Measurements from ENCODE around the gene PRR22.

The PRR22 gene

DNA sequence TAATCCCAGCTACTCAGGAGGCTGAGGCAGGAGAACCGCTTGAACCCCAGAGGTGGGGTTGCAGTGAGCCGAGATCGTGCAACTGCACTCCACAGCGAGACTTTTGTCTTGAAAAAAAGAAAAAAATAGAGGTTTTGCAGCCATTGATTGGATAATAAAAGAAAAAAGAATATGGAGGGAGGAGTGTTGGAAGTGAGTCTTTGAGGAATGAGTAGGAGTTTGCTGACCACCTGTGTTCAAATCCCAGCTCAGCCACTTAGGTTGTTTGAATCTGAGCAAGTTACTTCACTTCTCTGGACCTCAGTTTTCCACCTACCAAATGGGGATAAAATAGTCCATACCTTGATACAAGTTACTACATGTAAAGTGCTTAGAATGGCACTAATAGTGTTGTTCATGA, 26.6 kb upstream of the PRR22 start:
- no peak for DNase-seq

DNA sequence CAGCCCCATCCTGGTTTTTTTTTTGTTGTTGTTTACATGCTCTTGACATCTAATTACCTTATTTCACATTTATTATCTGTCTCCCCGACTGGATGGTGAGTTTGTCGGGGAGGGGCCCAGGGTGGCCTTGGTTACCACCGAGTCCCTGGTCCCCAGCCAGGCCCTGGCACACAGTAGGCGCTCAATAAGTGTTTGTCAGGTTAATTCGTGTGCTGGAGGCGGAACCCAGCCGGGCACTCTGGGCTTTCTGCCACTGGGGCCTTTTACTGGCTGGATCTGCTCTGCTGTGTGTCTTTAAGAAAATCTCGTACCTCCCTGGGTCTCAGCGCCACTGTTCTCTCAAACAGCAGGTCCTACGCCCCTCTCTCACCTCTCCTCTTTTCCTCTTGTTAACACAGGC, 24.9 kb upstream of the PRR22 start:
- no peak for DNase-seq

DNA sequence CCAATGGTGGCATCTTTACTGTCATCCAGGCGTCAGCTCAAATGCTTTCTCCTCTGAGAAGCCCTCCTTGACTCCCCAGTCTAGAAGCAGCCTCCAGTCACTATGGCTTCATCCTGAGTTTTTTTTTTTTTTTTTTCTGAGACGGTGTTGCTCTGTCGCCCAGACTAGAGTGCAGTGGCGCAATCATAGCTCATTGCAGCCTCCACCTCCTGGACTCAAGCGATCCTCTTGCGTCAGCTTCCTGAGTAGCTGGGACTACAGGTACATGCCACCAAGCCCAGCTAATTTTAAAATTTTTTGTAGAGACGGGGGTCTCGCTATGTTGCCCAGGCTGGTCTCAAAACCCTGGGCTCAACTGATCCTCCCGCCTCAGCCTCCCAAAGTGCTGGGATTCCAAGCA, 24.5 kb upstream of the PRR22 start:
- DNase-seq, result no peak

DNA sequence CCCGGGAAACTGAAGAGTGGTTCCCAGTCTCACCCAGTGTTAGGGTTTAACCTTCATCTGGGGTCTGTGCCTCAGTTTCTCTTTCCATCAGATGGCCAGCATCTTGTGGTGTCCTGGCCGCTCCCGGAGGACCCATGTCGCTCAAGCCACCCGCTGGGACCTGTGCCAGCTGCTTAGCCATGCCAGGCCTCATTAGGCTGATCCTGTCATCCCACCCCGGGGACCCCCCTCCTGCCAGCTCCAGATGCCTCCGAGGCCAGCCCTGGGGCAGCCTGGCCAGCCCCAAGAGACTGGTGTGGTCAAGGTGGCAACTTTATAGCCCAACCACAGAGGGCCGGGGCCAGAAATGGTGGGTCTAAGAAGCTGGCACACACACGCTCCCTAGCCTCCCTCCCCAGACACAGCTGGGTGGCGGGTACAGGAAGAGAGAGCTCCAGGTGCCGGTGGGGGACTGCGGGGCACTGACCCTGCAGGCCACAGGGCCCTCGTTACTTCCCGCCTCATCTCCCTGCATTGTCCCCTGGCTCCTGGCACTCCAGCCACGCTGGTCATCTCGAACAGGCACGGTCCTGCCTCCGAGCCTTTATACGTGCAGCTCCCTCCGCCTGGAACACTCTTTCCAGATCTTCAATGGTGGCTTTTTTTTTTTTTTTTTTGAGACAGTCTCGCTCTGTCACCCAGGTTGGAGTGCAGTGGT, 23.7 kb upstream of the PRR22 start:
- DNase-seq, result no peak

DNA sequence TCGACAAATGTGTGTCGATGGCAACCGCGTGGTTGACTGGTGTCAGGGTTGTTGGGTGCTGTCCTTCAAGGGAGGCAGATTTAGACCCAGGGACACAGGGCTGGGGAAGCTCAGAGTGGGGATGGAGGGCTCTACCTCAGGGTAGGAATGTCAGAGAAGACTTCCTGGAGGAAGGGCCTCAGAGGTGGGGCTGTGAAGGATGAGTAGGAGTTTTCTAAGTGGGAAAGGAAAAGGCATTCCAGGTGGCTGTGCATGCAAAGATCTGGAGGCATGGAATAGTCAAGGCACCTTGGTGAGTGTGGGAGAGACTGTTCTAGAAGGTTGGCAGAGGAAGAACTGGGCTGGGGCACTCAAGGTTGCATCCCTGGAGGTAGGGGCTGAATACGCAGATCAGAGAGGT, 22.4 kb upstream of the PRR22 start:
- DNase-seq, result no peak

DNA sequence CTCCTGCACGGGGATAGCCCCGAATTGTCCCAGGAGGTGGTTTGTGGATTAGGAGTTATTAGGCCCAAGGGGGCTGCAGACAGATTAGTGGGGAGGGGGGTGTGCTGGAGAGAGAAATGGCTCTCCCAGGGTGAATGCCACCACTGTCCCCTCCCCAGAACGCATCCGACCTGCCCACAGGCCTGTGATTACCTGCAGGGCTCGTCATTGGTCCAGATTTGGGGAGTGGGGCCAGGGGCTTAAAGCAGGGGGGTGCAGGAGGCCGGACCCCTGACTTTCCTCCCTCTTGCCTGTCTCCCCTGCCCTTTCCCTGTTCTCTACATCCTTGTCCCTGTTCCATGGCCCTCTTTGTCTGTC, 21.6 kb upstream of the PRR22 start:
- no peak for DNase-seq

DNA sequence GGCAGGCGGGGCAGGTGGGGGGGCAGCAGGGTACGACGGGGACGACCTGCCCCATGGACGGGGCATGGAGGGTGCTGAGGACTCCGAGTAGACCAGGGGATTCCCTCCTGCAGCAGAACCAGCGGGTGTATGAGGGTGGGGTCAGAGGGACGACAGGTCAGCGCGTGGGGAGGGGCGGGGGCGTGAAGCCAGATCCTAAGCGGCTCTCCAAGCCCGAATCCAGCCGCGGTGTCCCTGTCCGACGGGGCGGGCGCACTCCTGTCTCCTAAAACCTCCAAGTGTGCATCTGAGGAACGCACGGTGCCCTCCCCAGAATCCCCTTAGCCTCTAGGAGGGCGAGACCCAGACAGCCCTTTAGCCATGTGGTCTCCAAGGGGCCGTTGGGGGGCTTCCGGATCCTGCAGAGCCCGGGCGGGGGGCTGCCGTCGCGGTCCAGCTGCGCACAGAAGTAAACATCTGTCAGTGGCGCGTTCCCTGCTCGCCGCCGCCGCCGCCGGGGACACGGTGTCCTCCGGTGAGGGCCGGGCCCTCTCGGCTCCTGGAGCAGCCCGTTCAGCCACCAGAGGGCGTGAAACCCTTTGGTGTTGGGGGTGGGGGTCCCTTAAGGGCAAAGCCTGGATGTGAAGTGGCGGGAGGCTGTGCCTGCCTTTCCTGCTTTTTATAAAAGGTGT, 21.1 kb upstream of the PRR22 start:
- peak; percentile 34 for DNase-seq

DNA sequence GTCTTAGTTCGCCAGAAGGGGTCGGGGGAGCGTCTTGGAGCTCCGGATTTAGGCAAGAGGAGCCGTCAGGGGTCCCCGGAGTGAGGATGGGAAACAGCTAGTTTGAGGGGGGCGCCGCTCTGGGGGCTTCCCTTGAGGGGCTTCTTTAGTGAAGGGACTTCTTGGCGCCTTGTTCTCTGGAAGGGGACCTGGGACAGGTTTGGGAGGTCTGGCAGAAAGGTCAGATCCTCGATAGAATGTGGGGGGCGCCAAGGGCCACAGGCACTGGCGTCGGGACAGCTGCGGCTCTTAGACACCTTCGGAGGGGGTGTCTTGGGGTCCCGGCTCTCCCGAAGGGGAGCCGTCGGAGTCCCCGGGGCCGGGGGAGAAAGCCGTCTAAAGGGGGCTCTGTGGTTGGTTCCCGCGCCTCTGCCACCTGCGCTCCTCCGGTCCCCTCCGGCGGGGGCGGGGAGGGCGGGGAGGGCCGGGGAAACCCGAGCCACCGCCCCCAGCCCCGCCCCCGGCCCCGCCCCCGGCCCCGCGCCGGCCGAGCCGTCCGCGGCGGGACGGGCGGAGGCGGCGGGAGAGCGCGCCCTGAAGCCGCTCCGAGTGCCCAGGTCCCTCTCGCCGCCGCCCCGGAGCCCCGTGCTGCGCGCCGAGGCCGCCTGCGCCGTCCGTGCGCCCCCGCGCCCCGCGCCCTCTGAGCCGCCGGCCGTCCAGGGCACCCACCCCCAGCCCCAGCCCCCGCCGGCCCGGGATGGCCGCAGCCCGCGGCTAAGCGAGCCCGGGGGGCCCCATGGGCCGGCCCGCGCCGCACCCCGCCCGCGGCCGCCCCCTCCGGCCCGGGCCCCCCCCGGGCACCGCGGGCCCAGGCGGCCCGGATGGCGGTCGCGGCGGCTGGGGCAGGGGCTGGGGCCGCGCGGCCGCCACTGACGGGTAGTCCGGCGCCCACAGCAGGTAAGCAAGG, 20.2 kb upstream of the PRR22 start, which contains the start of gene NRTN:
Gene NRTN, plus strand, starts transcription at position 552 of the 946 bp plus-strand sequence. CDS start 19,099 bp downstream, outside the sequence.
- no peak for DNase-seq

DNA sequence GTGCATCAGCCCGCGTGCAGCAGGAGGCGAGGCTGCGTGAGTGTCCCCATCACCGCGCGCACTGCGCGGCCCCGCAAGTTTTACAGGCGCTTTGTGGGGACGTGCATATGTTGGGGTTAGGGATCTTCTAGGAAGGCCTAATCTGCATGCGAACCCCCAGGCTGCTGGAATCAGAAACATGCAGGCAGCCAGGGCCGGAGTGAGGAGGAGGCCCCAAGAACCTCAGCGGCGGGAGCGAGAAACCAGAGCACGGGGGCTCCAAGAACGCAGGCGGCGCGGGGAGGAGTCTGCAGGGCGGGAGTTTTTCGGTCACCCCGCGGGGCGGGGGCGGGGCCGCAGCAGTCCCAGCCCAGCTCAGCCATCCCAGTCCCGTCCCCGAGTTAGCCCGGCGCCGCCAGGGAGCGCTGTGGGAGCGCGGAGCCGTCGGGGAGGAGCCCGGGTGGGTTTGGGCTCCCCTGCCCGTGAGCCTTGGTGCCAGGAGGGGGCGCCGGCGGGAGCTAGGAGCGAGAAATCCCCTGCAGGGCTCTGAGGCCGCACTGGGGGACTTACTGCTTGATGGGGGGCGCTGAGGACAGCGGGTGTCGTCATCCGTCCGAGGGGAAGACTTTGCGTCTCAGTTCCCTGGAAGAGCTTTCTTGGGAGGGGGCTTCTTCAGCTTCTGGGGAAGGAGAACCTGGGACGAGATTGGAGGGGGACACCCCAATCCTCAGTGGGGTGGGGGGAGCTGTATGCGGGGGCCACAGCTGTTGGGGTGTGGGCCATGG, 19.4 kb upstream of the PRR22 start:
- DNase-seq, result peak; percentile 85

DNA sequence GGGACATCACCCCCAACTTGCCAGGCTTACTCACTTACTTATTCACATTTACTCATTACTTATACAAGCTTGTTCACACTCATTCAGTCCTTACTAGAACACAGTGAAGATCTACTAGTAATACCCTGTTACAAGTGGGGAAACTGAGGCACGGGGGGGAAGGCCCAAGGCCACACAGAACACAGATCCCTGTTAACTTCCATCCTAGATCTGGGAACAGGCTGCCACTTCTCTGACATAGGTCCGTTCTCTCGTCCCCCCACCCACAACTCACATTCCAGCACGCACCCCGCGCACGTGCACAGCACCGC, 18.9 kb upstream of the PRR22 start:
- DNase-seq, result no peak

DNA sequence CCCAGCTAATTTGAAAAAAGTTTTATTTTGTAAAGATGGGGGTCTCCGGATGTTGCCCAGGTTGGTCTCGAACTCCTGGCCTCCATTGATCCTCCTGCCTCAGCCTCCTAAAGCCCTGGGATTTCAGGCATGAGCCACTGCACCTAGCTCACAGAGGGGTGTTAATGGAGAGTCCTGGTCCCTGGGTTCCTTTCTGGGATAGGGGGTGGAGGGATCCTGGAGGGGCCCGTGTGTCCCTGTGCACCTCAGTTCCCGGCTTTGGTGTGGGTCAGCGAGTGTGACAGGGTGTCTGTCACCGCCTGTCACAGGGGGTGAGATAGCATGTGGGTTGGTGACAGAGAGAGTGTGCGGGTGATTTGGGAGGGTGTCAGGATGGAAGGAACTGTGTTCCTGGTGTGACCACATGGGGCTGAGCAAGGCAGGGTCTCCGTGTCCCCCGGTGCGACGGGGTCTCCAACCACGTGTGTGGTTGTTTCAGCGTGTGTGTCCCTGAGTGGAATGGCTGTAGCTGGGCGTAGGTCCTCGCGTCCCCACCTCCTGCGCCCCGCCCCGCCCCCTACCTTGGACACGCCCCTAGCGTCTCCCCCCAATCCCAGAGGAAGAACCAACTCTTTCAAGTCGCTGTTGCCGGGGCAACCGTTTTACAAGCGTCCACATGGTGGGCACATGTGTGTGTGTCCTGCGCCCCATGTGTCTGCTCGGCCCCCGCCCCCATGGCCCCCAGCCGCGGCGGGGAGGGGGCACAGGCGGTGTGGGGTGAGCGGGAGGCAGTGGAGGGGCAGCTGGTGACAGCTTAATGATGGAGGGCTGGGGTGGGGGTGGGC, 17.5 kb upstream of the PRR22 start:
- no peak for DNase-seq

DNA sequence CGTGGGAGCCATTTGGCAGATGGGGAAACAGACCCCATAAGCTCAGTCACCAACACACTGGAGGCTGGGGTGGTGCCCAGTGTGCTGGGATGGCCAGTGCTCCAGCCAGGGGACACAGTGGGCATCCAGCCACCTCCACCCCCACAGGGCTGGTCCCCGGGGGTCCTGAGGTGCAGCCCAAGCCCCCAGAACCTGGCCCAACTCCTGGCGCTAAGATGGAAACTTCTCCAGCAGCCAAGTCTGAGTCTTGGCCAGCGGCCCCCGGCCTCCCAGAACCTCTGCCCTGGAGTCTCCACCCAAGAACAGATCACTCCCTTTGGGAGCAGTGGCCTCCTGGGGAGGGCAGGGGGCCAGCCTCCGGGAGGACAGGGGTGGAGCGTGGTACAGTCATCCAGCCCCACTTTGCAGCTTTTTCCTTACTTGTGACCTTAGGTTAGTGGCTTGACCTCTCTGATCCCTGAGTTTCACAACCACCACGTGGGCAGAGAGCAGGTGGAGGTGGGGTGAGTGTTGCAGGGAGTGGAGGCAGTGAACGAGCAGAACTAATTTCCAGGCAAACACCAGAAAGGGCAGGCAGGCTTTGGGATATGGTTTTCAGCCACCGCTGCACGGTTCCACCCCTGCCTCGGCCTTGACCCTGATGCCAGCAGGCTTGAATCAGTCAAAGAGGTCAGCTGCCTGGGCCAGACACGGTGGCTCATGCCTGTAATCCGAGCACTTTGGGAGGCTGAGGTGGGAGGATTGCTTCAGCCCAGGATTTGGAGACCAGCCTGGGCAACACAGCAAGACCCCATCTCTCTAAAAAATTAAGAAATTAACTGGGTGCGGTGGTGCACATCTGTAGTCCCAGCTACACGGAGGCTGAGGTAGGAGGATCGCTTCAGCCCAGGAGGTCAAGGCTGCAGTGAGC, 16.1 kb upstream of the PRR22 start:
- DNase-seq, result no peak

DNA sequence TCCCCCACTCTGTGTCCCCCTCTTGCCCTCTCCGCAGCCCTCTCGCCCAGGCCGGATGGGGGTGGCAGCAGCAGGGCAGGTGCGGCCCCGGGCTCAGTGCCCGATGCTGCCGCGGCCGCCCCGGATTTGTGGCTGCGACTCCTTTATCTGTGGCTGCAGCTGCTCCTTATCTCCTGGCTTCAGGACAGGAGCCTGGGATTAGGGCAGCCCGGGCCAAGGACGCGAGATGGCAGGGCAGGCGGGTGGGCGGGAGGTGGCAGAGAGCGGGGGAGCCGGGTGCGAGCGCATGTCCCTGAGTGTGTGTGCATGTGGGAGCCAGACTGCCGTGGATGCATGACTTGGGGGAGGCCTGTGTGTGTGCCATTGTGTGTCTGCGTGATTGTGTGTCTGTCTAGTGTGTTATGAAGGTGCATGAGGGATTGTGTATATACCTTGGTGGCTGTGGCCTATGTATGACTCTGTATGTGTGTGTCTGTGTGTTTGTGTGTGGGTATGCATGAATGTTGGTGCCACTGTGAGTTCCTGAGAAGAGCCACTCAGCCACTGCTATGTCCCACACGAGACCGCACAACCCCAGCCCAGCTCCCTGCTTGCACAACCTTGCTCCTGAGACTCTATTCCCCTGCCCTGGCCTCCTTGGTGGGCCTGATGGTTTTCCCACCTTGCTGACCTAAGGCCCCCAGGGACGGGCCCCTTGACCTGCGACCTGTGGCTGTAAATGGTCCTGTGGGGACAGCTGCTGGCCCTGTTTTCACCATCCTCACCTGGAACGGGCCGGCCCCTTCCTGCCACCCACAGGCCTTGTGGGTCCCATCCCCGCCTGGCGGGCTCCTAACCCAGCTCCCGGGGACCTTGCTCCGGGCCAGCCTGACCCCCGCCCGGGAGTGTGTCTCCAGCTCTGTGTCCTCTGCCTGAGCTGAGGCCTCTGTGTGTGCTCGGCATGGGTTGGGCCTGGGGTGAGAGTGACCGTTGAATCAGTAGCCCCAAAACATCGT, 15.0 kb upstream of the PRR22 start:
- DNase-seq, result no peak

DNA sequence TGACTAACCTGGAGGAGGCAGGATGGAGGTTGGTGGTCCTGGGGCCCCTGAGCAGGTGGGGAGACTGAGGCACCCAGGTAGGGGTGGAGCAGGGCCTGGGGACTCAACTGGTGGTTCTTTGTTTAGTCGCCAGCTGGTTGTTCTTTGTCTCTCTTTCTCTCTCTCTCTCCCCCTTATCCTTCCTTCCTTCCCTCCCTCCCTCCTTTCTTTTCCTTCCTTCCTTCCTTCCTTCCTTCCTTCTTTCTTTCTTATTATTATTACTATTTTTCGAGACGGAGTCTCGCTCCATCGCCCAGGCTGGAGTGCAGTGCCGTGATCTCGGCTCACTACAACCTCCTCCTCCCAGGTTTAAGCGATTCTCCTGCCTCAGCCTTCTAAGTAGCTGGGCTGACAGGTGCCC, 13.7 kb upstream of the PRR22 start:
- DNase-seq, result no peak

DNA sequence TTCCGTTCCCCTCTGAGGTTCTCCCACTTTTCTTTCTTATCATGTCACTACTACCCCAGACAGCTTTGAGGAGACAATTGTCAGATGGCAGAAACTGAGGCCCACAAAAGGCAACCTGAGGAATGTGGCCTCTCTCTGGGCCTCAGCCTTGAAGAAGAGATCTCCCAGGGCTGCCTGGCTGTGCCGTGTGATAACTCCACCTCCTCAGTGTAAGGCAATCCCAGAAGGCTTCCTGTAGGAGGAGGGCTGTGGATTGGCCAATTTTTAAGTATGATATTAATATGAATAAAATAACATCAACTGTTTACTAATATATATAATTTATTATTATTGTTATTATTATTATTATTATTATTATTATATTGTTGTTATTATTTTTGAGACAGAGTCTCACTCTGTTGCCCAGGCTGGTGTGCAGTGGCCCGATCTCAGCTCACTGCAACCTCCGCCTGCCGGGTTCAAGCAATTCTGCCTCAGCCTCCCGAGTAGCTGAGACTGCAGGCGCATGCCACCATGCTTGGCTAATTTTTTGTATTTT, 10.9 kb upstream of the PRR22 start:
- DNase-seq, result no peak

DNA sequence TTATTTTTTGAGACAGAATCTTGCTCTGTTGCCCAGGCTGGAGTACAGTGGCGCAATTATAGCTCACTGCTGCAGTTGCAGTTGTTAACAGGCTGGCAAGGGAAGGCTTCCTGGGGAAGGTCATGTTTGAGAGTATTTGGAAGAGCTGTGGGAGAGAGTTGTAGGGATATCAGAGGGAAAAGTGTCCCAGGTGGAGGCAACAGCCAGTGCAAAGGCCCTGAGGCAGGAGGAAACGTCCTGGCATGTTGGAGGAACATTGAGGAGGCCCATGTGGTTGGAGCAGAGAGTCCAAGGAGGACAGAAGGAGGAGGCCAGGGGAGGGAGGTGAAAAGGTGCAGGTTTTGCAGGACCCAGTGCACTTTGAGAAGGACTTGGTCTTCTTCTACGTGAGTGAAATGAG, 8.6 kb upstream of the PRR22 start:
- no peak for DNase-seq

DNA sequence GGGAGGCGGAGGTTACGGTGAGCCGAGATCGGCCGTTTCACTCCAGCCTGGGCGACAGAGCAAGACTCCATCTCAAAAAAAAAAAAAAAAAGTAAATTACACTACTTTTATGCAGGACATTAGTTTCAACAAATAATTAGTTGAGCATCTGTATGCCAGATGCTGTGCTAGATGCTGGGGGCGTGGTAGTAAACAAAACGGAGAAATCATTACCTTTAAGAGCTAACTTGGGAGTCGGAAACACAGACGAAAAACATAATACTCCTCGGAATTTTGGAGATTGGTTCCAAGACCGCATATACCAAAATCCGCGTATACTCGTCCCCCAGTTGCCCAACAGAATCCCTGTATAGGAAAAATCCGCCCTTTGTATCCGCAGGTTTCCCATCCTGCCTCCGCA, 7.7 kb upstream of the PRR22 start:
- no peak for DNase-seq

DNA sequence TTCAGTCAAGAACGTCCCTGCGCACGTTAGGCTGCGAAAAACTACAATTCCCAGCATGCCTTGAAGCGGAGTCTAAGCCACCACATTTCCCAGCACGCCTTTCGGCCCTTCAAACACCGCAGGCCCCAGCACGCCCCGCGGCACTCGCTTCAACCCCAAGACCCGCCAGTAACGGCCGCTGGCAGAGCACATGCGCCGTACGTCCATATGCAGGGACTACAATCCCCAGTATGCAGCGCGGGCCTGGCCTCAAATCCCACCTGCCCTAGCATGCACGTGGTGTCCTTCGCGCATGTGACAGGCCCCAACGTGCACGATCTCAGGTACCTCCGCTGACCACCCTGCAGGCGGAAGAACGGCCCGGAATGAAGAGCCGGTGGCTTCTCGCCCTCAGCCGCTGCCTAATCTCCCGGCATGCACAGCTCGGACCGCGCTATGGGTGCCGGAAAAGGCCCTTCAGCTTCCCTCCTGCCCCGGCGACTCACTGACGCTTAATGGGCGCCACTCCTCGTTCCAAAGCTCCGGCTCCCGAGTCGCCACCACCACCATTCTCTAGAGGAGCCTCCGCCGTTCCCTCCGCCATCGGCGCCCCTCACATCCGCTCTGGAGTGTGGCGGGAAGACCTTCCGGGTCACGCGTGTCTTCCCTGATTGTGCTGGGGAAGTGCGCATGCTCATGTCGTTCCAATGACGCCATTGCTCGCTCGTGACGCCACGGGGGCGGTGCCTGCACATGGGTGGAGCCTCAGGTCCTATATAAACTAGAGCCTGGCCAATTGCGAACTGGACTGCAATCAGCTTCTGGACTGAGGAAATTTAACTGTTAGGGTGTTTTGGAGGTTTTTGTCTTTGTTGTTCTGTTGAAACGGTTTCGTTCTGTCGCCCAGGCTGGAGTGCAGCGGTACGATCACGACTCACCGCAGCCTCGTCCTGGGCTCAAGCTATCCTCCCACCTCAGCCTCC, 6.3 kb upstream of the PRR22 start, which contains the start of gene DUS3L:
Gene DUS3L, minus strand, starts transcription at position 605 of the 962 bp plus-strand sequence. Its CDS starts 22 bp downstream, at position 583.
- peak; percentile 97 for DNase-seq
